ENCODE data around the gene KCTD21.

The KCTD21 gene

DNA sequence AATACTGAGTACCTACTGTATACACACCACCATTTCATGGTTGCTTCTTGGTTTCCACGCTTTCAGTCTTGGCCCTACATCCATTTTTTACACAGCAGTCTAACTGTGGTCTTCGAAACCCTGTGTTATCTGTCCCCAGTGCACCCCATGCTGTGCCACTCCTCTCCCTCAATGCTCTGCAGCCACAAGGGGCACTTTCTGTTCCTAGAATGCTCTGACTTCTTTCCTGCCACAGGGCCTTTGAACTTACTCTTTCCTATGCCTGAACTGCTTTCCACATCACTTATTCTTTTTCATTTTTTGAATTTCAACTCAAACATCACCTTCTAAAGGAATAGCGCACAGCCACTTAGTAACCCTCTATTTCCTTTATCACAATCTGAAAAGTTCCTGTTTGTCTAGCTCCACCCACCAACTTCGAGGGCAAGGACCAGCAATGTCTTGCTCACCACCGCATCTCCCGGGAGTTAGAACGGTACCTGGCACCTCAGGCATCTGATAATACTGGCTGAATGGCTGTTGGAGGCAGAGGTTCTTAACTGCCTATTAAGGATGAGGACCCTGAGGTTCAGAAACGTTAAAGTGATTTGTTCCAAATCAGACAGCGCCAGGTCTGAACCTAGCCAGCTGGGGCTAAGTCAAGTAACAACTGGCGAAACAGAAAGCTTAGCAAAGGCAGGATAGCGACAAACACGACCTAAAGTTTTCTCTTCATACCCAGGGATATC lies 49.6 kb downstream of the KCTD21 start:
- peak in 1 of 3 experiments; percentile 63 for DNase-seq

GRCh38 chr11:78138291-78138690 lies 50.1 kb downstream of the KCTD21 start:
- DNase-seq: no peak

GRCh38 chr11:78132475-78132874 lies 56.0 kb downstream of the KCTD21 start:
- DNase-seq: no peak

DNA sequence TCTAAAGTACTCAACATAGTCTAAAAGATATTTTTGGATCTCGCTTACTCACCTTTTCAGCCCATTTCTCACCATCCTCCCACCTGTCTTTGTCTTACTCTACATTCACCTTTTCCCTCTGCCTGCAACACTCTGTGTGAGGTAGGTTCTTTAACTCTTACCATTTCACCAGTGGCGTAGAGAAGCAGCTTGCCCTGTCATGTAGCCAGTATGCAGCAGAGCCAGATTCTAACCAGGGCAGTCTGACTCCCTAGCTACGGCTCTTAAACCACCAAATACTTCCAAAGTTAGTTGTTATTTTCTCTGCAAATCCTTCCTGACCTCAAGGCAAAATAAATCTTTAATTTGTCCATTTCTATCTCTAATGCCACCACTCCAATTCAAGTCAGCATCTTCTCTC lies 56.5 kb downstream of the KCTD21 start:
- no peak for DNase-seq

GRCh38 chr11:78127403-78127802 lies 61.0 kb downstream of the KCTD21 start:
- DNase-seq: no peak

Measured in NCI-H1417 (cell line).